C4-2B (cell line): ENCODE results near the gene CUL9.

Source experiments
- H3K27ac ChIP-seq: fragments of 450-650 bp; 2 replicates; pipeline ENCODE4 v1.5.1; 2017
- ZFX ChIP-seq: fragments of 450-650 bp; IDR thresholded peaks from 2 replicates; pipeline ENCODE4 v1.6.1; 2017
- TF ChIP-seq, protein P1 (sequence below): fragments of 450-650 bp; conservative IDR thresholded peaks from 2 replicates; pipeline ENCODE4 v1.5.1; 2017; ENCODE audit warnings: mild to moderate bottlenecking

The CUL9 gene

DNA sequence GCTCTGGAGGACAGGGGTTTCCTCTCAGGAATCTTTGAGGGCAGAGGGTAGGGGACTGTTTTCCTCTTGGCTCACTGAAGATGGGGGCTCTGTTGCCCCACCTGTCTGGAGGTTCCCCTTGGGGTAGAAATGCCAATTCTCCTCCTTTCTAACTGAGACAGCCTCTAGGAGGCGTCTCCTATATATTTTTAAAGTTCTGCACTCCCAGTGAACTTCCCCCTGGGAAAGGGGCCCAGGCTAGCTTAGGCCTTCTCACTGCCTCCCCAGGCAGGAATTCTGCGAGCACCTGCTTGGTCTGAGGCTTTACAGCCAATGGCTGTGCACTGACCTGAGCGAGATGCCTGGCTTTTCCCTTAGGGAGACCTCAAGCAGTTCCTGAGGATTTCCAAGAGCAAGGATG lies 35.7 kb upstream of the CUL9 start:
- H3K27ac ChIP-seq = peak overlapping the region; percentile 65
- TF ChIP-seq ZFX = no peak
- TF ChIP-seq, protein P1, sequence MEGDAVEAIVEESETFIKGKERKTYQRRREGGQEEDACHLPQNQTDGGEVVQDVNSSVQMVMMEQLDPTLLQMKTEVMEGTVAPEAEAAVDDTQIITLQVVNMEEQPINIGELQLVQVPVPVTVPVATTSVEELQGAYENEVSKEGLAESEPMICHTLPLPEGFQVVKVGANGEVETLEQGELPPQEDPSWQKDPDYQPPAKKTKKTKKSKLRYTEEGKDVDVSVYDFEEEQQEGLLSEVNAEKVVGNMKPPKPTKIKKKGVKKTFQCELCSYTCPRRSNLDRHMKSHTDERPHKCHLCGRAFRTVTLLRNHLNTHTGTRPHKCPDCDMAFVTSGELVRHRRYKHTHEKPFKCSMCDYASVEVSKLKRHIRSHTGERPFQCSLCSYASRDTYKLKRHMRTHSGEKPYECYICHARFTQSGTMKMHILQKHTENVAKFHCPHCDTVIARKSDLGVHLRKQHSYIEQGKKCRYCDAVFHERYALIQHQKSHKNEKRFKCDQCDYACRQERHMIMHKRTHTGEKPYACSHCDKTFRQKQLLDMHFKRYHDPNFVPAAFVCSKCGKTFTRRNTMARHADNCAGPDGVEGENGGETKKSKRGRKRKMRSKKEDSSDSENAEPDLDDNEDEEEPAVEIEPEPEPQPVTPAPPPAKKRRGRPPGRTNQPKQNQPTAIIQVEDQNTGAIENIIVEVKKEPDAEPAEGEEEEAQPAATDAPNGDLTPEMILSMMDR = no peak

DNA sequence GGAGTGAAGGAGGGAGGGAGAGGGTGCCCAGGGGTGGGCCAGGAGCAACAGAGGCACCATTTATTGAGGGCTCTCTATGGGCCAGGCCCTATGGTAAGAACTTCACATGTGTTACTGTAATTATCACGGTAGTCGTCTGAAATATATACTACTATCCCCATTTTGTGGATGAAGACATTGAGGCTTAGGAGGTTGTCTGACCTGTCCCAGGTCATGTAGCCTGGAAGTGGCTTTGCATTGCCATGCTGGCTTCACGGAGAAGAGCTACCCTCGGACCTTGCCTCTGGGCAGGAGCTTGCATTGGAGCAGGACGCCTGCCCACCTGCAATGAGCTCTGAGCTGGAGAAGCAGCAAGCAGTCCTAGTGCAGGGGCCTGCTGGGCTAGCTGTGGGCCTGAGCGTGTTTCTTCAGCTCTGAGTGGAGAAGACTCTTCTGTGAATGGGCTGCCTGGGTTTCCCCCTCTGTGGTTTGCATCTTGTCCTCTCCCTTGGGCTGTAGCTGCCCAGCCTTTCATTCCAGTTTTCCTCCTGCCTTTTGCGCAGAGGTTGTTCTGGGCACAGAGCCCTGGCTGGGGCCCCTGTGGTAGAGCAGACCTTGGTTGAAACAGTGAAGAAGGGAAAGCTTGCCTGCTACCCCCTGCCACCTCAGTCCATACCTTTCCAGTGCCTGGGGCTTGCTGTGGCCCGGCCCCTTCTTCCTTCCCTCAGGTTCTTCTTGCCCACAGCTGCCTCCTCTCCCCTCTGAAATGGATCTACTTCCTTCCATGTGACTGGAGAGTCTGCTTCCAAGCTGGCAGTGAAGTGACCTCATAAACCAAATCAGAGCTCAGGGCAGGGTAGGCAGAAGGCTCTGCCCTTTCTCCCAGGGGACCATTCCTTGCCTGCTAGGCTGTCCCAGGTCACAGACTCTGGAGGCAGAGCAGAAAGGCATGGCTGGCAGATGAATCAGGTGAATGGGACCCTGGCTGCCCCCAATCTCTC lies 35.0 kb upstream of the CUL9 start:
- H3K27ac ChIP-seq = peak overlapping the region; percentile 65
- TF ChIP-seq, protein P1 = no peak
- TF ChIP-seq ZFX = no peak

DNA sequence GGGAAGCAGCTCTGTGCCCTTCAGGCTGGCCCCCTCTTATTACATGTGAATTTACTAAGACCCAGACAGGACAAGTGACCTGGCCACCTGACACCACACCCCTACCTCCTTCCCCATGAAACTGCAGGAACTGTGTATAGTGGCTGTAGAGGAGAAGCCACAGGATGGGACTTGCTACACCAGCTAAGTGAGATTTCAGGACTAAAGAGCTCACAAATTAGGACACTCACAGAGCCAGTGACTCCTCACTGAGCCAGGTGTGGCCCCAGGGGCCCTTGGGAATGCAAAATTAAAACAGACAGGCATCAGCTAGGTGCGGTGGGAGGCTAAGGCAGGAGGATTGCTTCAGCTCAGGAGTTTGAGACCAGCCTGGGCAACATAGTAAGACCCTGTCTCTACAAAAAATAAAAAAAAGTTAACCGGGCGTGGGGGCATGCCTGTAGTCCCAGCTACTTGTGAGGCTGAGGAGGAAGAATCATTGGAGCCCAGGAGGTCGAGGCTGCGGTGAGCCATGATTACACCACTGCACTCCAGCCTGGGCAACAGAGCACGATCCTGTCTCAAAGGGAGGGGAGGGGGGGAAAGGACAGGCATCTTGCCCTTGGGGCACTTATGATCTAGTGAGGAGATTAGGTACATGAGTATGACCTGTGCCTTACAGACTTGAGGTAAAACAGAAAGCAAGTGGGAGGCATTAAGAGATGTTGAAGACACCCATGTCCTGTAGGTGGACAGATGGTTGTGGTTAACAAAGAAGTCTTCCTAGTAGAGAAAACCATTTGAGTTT lies 34.1 kb upstream of the CUL9 start:
- TF ChIP-seq, protein P1 = no peak
- no peak for TF ChIP-seq ZFX
- H3K27ac ChIP-seq = peak overlapping the region; percentile 65

DNA sequence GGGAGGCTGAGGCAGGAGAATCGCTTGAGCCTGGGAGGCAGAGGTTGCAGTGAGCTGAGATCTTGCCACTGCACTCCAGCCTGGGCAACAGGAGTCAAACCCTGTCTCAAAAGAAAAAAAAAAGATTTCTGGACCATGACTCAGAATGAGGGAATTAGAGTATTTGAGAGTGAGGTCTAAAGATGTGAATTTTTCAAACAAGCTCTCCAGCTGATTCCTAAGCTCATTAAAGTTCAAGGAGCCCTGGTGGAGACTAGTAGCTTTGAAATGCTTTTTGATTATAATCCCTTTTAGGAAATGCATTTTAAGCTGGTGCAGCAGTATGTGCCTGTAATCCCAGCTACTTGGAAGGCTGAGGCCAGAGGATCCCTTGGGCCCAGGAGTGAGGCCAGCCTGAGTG lies 32.7 kb upstream of the CUL9 start:
- TF ChIP-seq, protein P1 = no peak
- no peak for TF ChIP-seq ZFX
- H3K27ac ChIP-seq = peak overlapping the region; percentile 75

DNA sequence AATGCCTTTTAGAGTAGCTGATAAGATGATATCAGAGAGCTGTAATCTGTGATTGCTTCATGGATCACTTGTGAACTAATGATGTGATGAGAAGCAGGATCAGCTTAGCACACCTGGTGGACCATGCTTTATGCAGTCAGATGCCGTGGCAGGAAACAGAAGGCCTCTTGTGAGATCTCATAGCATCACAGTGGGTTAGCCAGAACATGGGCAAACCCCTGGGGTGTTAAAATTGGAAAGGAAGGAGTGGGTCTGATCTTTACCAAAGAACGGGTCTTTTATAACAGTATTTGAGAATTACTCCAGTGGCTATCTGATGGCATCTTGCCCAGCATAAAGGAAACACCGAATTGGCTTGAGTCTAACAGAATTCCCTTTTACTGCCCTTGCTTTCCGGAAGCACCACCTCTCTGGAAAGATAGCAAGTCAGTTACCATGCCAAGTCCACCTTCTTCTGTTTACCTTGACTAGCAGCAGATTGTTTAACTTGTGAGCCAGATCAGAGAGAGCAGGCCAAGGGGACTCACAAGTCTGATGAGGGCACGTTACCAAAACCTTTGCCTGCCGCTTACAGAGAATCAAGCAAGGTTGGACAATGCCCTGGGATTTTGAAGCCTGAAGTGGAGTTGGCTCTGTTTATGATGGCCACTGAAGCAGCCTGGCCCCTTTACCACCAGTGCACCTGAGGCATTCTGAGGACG lies 31.8 kb upstream of the CUL9 start:
- peak overlapping the region; percentile 75 for H3K27ac ChIP-seq
- TF ChIP-seq, protein P1 = no peak
- TF ChIP-seq ZFX = no peak

DNA sequence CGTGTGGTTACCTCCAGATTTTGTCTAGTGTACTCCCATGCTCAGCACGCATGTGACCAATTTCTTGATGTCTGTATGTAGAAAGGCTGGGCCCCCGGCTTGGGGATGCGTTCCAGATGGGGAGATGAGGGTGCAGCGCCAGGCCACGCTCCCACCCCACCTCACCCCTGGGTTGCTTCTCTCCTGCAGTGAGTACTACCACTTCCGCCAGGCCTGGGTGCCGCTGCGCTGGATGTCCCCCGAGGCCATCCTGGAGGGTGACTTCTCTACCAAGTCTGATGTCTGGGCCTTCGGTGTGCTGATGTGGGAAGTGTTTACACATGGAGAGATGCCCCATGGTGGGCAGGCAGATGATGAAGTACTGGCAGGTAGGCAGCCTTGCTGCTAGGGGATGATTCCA lies 22.4 kb upstream of the CUL9 start:
- H3K27ac ChIP-seq = no peak overlapping the region
- TF ChIP-seq, protein P1 = no peak
- TF ChIP-seq ZFX = no peak
